Activated B cell treated with CpG ODN at 0.5 μM for 24 hours (primary cell): ENCODE data around the gene CFAP61. TPM values are rescaled to one million over a fixed set of nuclear protein-coding genes. Genes with fewer than 3 reads are reported as not detected.

Experiments
- ATAC-seq: fragments of 200-7000 bp; cut with Tn5 transposase; one replicate; pipeline ENCODE4 v1.10.0; 2021; ENCODE audit warnings: low read depth, mild to moderate bottlenecking, moderate library complexity
- CTCF ChIA-PET: fragments of 350-600 bp; sonication (Branson Sonifier 250); formaldehyde crosslinking; loops from one replicate; lab custom pipeline; 2021; ENCODE audit warnings: antibody characterized with exemption; lab: Charles Lee
- POLR2A ChIA-PET: fragments of 350-600 bp; sonication (Branson Sonifier 250); formaldehyde crosslinking; loops from one replicate; lab custom pipeline; 2021; ENCODE audit warnings: antibody characterized with exemption; lab: Charles Lee
- DNase-seq: peaks from one replicate; pipeline ENCODE4 v3.0.0; 2022
- H3K27ac Mint-ChIP-seq: one replicate; pipeline ENCODE4 v1.8.0; 2020; ENCODE audit warnings: mixed read lengths
- H3K27me3 Mint-ChIP-seq: one replicate; pipeline ENCODE4 v1.8.0; 2021; ENCODE audit warnings: mixed read lengths
- H3K36me3 Mint-ChIP-seq: one replicate; pipeline ENCODE4 v1.8.0; 2021; ENCODE audit warnings: low read depth, mixed read lengths
- H3K4me1 Mint-ChIP-seq: one replicate; pipeline ENCODE4 v1.8.0; 2021; ENCODE audit warnings: mixed read lengths
- H3K4me3 Mint-ChIP-seq: one replicate; pipeline ENCODE4 v1.8.0; 2020; ENCODE audit warnings: mild to moderate bottlenecking, mixed read lengths
- H3K9me3 Mint-ChIP-seq: one replicate; pipeline ENCODE4 v1.8.0; 2020; ENCODE audit warnings: mixed read lengths
- CTCF ChIP-seq: fragments of 200-600 bp; IDR thresholded peaks from one replicate; pipeline ENCODE4 v1.8.0; 2022; ENCODE audit warnings: antibody characterized with exemption, mild to moderate bottlenecking
- intact Hi-C: fragments of 100-400 bp; cut with micrococcal nuclease; formaldehyde crosslinking; loops from one replicate; pipeline ENCODE4 v1.15.1; 2024
- total RNA-seq: library from RNA; stranded (reverse); gene quantifications from 2 replicates; pipeline ENCODE4 v1.2.3, GENCODE V29; 2022

The CFAP61 gene
- total RNA-seq, 1 donor from 2014 or later = not detected

- intact Hi-C loops = loop anchor here (5.0 kb wide), 1 partner anchor 1144 kb away; no protein-coding TSS in a partner anchor
- POLR2A ChIA-PET = no interaction called here
- Mint-ChIP-seq H3K4me3 (no peak overlapping the region), H3K9me3 (no peaks in the 10 kb centered on the region), H3K36me3 (no peaks in the 10 kb centered on the region), H3K27me3 (peaks cover 53% of the 10 kb centered on the region), H3K4me1 (peaks cover 39% of the 10 kb centered on the region), H3K27ac (no peak overlapping the region)
- no peak for TF ChIP-seq CTCF
- ATAC-seq (no peak), DNase-seq (no peak)
- CTCF ChIA-PET = no interaction called here
Measured at GRCh38 chr20:20362774-20363433, 310.6 kb downstream of the CFAP61 start.

GRCh38 chr20:20363434-20363798 lies 311.1 kb downstream of the CFAP61 start:
- peaks cover 39% of the 10 kb centered on the region for H3K4me1 Mint-ChIP-seq
- H3K27ac Mint-ChIP-seq = no peak overlapping the region
- H3K9me3 Mint-ChIP-seq = no peaks in the 10 kb centered on the region
- H3K4me3 Mint-ChIP-seq = no peak overlapping the region
- no peak for DNase-seq
- H3K36me3 Mint-ChIP-seq = no peaks in the 10 kb centered on the region
- ATAC-seq = no peak
- CTCF ChIA-PET = no interaction called here
- H3K27me3 Mint-ChIP-seq = peaks cover 53% of the 10 kb centered on the region
- POLR2A ChIA-PET = no interaction called here
- intact Hi-C loops = loop anchor here (5.0 kb wide), 1 partner anchor 1144 kb away; no protein-coding TSS in a partner anchor
- TF ChIP-seq CTCF = no peak

- TF ChIP-seq CTCF = no peak
- DNase-seq = no peak
- peaks cover 39% of the 10 kb centered on the region for H3K4me1 Mint-ChIP-seq
- ChIA-PET CTCF (no interaction called here), POLR2A (no interaction called here)
- H3K36me3 Mint-ChIP-seq = no peaks in the 10 kb centered on the region
- H3K27me3 Mint-ChIP-seq = peaks cover 53% of the 10 kb centered on the region
- no peak overlapping the region for H3K27ac Mint-ChIP-seq
- ATAC-seq = no peak
- intact Hi-C loops = loop anchor here (2.0 to 5.0 kb wide), 2 partner anchors 737 to 1143 kb away; no protein-coding TSS in a partner anchor
- no peaks in the 10 kb centered on the region for H3K9me3 Mint-ChIP-seq
- no peak overlapping the region for H3K4me3 Mint-ChIP-seq
Measured at GRCh38 chr20:20363799-20364592, 311.7 kb downstream of the CFAP61 start.

GRCh38 chr20:20364593-20365479 lies 312.5 kb downstream of the CFAP61 start:
- Mint-ChIP-seq H3K9me3 (no peaks in the 10 kb centered on the region), H3K27ac (no peak overlapping the region), H3K4me3 (peak overlapping the region; percentile 15), H3K36me3 (no peaks in the 10 kb centered on the region), H3K4me1 (peaks cover 40% of the 10 kb centered on the region), H3K27me3 (peaks cover 55% of the 10 kb centered on the region)
- TF ChIP-seq CTCF = no peak
- DNase-seq (no peak), ATAC-seq (no peak)
- ChIA-PET CTCF (no interaction called here), POLR2A (no interaction called here)
- intact Hi-C loops = loop anchor here (2.0 to 5.0 kb wide), 3 partner anchors 736 to 1142 kb away; no protein-coding TSS in a partner anchor
